HG02852 (cell line): ENCODE results near the gene DDB1.

ENCODE experiments used
- ATAC-seq: cut with Tn5 transposase; IDR thresholded peaks from one replicate; pipeline ENCODE4 v1.9.1; 2021; ENCODE audit warnings: mild to moderate bottlenecking, moderate library complexity; ENCODE audit not compliant: unreplicated experiment

DDB1 gene

GRCh38 chr11:61298663-61299244 lies 34.2 kb downstream of the DDB1 start:
- no peak for ATAC-seq

GRCh38 chr11:61297746-61298145 lies 35.2 kb downstream of the DDB1 start:
- ATAC-seq = no peak

GRCh38 chr11:61297341-61297740 lies 35.6 kb downstream of the DDB1 start:
- no peak for ATAC-seq

- no peak for ATAC-seq
Observed at GRCh38 chr11:61295596-61295926, 37.3 kb downstream of the DDB1 start.

GRCh38 chr11:61294717-61295595 lies 37.9 kb downstream of the DDB1 start, which contains the start of gene VWCE:
Gene VWCE (minus strand): TSS chr11:61295316. CDS start chr11:61295037, 279 bp downstream.
- ATAC-seq = peak; percentile 70

GRCh38 chr11:61293867-61294716 lies 38.8 kb downstream of the DDB1 start:
- ATAC-seq = peak; percentile 20

GRCh38 chr11:61292356-61292755 lies 40.5 kb downstream of the DDB1 start:
- no peak for ATAC-seq

- no peak for ATAC-seq
Observed at GRCh38 chr11:61290905-61291690, 41.8 kb downstream of the DDB1 start.

- no peak for ATAC-seq
Observed at GRCh38 chr11:61287338-61287977, 45.4 kb downstream of the DDB1 start.

- ATAC-seq = no peak
Observed at GRCh38 chr11:61283613-61284012, 49.3 kb downstream of the DDB1 start.

- no peak for ATAC-seq
Observed at GRCh38 chr11:61281581-61282250, 51.2 kb downstream of the DDB1 start.

GRCh38 chr11:61280883-61281580 lies 51.9 kb downstream of the DDB1 start:
- ATAC-seq = no peak

- no peak for ATAC-seq
Observed at GRCh38 chr11:61279934-61280659, 52.8 kb downstream of the DDB1 start.

GRCh38 chr11:61278001-61278470 lies 54.9 kb downstream of the DDB1 start:
- ATAC-seq = no peak

GRCh38 chr11:61277186-61278000 lies 55.5 kb downstream of the DDB1 start:
- ATAC-seq = no peak

- no peak for ATAC-seq
Observed at GRCh38 chr11:61275191-61275590, 57.7 kb downstream of the DDB1 start.

- no peak for ATAC-seq
Observed at GRCh38 chr11:61274084-61274483, 58.8 kb downstream of the DDB1 start.
